ENCODE data around the gene CCDC142.

DNA sequence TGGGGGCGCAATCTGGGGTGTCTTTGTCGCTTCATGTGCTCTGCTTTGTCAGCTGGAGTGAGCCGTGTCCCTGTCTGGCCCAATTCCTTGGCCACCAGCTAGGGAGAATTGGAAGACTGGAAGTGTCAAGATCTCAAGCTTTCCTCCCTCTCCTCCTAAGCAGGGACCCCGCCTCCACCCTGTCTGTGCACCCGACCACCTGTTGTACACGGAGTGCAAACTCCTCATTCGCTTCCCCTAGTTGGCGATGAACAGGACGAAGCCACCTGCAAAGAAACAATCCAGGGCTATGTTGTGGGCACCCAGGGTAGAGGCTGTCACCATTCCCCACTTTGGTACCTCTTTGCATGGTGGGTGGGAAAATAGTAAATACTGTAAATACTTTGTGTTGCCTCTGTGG is 44.9 kb upstream of the CCDC142 start:
- TF ChIP-seq, protein P1, sequence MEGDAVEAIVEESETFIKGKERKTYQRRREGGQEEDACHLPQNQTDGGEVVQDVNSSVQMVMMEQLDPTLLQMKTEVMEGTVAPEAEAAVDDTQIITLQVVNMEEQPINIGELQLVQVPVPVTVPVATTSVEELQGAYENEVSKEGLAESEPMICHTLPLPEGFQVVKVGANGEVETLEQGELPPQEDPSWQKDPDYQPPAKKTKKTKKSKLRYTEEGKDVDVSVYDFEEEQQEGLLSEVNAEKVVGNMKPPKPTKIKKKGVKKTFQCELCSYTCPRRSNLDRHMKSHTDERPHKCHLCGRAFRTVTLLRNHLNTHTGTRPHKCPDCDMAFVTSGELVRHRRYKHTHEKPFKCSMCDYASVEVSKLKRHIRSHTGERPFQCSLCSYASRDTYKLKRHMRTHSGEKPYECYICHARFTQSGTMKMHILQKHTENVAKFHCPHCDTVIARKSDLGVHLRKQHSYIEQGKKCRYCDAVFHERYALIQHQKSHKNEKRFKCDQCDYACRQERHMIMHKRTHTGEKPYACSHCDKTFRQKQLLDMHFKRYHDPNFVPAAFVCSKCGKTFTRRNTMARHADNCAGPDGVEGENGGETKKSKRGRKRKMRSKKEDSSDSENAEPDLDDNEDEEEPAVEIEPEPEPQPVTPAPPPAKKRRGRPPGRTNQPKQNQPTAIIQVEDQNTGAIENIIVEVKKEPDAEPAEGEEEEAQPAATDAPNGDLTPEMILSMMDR (conservative IDR thresholded peaks at IDR 0.05): no peak
- TF ChIP-seq EZH2 (IDR thresholded peaks at IDR 0.05; ENCODE audit: low read depth): no peak
